COR-L47 (cell line): ENCODE data around the gene CABP2.
A peak's percentile ranks its signal among the peaks of the same experiment; 100 is the strongest.
"Not testable (repeated sequence)": the region's sequence is repeated elsewhere in the genome, so short reads cannot be mapped to it uniquely, and the experiment has no call there.

Source experiments
- DNase-seq: peaks from one replicate; lab custom pipeline; 2025; lab: John Stamatoyannopoulos, UW

Gene CABP2

DNA sequence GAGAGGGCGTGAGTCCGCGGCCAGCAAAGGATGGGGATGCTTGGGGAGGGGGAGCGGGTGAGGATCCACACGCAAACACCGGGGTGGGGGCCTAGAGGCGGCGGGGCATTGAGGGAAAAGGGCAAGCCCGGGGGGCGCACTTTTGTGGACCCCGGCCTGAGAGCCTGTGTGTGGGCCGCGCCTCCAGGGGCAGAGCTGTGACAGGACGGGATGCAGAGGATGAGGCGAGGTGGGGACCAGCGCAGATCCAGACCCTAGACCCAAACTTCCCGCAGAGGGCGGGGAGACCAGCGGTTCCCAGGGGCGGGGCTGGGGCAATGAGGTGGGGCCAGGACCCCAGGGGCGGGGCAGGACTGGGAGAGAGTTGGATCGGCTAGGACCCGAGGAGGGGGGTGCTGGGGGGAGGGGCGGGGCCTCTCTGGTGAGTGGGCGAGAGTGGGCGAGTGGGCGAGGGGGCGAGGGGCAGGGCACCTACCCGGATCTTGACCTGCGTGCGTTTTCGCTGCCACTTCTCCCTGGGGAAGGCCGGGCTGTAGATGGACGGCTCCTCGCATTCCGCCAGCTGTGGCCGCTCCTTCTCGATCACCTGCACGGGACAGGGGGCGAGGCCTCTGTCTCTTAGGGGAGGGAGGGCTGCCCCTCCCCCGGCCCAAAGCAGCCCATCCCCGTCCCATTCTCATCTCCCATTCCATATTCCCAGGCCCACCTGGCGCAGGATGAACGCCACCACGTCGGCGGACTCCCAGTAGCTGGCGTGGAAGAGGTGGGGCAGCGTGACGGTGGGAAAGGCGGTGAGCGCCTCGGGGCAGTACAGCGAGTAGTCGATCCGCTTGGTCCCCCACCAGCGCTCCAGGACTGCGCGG, 28.6 kb downstream of the CABP2 start:
- DNase-seq: no peak

DNA sequence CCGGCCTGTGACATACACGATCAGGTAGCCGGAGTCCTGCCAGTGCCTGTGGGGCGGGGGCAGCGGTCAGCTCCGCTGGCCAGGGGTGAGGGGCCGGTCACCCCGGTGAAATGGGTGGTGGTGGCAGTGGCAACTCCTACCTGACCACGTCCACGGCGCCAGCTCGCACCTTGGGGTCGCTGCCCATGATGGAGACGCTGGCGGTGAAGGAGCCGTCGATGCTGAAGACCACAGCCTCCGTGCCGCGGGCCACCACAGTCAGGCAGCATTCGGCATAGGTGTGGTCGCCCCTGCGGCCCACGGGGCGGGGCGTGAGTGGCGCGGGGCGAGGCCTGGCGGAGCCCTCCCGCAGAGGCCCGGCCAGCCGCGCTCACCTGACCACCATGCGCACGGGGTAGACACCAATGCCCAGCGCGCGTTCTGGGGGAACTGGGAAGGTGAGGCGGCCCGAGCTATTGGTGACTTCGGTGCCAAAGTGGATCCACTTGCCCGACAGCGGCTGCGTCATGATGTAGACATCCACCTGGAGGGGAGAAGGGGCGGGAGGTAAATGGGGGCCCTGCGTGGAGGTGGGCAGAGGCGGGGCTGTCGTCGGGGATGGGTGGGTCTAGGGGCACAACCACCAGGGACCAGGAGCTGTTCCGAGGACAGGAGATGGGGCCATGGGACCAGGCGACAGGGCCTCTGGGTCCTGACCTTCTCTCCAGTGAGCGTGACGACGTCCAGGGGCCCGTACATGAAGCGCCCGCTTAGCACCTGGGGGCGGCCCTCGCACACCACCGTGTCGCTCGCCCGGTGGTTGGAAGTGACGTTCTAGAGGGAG, 29.5 kb downstream of the CABP2 start:
- no peak for DNase-seq

DNA sequence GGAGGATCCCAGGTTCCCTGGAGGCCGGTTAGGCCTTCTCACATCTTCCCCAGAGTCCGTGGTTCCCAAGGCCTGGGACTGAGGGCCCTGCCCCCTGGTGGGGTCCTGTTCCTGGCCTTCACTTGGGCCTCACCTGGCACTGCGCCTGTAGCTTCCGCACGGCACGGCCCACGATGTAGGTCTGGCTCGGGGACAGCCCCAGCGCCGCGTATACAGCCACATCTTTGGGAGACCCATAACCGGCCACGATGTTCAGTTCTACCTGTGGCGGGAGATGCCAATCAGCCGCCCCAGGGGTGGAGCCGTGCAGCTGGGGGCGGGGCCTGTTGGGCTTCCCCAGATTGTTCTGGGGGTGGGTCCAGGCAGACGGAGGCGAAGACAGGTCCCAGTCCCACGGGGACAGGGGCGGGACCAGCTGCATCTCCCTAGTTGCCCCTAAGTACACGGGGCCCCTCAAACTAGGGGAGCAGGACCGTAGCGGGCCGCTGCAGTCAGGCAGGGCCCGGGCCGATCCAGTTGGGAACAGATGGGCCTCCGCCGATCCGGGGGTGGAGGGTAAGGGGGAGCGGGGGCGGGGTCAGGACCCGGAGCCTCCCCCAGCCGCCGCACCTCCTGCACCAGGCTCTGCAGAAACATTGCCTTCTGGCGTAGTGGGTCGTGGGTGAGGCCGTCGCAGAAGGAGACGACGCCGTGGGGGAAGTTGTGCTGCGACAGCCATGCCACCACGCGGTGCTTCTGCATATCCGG, 30.3 kb downstream of the CABP2 start:
- no peak for DNase-seq

GRCh38 chr11:67492069-67492727, 31.0 kb downstream of the CABP2 start:
- no peak for DNase-seq

- DNase-seq: no peak
These were observed 31.8 kb downstream of the CABP2 start for GRCh38 chr11:67491276-67492068.

DNA sequence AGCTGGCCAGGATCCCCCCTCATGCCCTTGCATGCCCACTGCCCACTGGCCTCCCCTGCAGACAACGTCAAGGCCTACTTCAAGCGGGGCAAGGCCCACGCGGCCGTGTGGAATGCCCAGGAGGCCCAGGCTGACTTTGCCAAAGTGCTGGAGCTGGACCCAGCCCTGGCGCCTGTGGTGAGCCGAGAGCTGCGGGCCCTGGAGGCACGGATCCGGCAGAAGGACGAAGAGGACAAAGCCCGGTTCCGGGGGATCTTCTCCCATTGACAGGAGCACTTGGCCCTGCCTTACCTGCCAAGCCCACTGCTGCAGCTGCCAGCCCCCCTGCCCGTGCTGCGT, 32.5 kb downstream of the CABP2 start:
- no peak for DNase-seq

DNA sequence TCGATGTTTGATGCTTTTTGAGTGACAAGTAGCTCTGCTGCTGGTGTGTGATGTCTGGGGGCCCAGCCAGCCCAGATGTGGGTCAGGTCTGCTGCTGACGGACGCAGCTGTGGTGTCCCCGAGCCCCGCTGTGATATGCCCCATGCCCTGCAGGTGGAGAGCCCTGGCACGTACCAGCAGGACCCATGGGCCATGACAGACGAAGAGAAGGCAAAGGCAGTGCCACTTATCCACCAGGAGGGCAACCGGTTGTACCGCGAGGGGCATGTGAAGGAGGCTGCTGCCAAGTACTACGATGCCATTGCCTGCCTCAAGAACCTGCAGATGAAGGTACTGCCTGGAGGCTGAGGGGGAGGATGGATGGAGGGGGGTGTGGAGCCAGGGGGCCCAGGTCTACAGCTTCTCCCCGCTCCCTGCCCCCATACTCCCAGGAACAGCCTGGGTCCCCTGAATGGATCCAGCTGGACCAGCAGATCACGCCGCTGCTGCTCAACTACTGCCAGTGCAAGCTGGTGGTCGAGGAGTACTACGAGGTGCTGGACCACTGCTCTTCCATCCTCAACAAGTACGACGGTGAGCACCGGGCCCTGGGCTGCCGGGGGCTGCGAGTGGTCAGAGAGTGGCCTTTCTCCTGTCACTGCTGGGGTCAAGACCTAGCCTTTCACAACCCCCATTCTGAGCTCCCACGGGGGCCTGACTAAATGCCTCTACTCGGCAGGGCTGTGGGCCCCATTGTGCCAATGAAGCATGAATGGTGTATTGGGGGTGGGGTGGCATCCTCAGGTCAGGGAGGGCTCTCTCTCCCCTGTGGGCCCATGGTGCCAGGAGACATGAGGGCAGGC, 33.1 kb downstream of the CABP2 start:
- DNase-seq: no peak

DNA sequence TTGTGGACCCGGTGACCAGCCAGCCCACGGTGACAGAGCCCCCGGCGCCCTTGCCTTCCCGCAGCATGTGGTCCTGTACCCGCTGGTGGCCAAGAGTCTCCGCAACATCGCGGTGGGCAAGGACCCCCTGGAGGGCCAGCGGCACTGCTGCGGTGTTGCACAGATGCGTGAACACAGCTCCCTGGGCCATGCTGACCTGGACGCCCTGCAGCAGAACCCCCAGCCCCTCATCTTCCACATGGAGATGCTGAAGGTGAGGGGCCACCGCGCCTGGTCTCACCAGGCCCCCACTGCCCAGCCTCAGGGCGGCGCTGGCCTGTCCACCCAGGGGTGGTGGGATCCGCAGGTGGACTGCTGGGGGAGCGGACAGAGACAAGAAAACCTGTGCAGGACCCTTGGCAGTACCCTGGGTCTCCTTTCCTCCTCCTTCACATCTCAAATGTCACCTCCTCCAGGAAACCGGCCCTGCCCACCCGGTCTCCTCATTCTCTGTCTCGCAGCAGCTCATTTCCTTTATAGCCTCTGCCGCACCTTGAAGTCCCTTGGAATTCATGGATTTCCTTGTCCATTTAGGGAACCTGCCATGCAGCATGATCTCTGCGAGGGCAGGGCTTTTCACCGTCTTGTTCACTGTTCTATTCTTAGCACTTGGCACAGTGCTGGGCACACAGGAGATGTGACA, 33.9 kb downstream of the CABP2 start:
- no peak for DNase-seq

DNA sequence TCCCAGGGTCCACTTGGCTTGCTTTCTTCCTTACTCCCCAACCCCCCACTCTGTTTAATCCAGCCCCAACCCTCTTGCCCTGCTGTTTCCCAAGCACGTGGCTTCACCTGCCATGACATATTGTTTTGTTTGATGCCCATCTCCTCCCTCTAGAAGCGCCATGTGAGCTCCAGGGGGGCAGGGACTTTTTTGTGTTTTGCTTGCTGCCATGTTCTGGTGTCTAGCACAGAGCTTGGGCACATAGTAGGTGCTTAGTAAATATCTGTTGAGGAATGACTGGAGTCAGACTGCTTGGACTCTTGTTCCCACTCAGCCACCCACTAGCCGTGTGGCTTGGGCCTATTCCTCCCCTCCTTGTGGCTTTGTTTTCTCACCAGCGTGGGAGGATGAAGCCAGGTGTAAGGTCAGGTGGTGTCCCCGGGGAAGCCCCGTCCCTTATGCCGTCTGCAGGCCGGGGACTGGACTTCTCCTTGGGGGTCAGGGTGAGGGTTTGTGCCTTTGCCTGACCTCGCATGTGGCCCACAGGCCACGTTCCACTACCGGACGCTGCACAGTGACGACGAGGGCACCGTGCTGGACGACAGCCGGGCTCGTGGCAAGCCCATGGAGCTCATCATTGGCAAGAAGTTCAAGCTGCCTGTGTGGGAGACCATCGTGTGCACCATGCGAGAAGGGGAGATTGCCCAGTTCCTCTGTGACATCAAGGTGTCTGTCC, 36.6 kb downstream of the CABP2 start:
- DNase-seq: no peak

DNA sequence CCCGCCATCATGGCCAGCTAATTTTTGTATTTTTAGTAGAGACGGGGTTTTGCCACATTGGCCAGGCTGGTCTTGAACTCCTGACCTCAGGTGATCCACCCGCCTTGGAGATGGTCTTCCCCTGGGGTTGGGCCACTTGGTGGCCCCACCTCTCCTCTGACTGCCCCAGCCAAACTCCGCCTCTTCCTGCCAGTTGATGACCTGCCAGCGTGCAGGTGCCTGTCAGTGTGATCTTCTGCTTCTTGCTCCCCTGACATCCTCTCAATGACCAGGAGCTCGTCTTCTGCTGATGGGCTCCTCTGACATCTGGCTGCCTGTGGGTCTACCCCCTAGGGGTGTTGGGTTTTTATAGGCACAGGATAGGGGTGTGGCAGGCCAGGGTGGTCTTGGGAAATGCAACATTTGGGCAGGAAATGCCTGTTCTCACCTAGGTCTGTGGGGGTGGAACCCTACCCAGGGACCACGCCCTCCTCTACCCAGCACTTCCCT, 37.3 kb downstream of the CABP2 start:
- DNase-seq: not testable (repeated sequence)

GRCh38 chr11:67484847-67485311, 38.4 kb downstream of the CABP2 start:
- DNase-seq: no peak

DNA sequence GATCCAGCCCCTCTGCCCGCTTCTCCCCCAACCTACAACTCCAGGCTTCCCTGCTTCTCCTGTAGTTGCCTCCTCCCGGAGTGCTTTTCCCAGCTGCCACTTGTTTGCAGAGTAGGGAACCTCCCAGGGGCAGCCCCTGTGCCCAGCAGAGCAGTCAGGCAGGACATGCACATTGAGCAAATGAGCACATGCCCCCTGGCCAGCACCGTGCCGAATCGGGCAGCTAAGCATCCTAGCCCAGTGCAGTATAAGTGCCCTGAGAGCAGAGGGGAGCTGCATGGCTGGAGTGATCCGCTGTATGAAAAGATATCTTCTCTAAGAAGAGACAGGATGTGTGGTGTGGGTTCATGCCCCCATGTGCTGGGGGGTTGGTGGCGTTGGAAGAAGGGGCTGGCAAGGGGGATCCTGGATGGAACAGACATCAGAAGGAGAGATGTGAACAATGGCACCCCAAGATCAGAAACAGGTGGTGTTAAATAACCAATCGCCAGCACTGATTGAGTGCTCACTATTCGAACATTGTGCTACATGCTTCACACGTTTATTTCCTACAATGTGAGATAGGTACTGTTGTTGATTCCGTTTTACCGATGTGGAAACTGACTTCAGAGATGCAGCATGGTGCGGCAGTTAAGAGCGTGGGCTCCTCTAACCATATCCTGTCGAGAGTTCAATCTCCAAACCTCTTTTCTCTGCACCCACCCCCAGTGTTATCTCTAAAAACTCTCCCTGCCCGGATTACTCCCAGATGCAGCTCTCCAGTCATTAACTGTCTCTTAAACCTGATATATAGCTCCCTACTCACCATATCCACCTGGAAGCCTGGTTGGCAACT, 39.2 kb downstream of the CABP2 start:
- DNase-seq: no peak

DNA sequence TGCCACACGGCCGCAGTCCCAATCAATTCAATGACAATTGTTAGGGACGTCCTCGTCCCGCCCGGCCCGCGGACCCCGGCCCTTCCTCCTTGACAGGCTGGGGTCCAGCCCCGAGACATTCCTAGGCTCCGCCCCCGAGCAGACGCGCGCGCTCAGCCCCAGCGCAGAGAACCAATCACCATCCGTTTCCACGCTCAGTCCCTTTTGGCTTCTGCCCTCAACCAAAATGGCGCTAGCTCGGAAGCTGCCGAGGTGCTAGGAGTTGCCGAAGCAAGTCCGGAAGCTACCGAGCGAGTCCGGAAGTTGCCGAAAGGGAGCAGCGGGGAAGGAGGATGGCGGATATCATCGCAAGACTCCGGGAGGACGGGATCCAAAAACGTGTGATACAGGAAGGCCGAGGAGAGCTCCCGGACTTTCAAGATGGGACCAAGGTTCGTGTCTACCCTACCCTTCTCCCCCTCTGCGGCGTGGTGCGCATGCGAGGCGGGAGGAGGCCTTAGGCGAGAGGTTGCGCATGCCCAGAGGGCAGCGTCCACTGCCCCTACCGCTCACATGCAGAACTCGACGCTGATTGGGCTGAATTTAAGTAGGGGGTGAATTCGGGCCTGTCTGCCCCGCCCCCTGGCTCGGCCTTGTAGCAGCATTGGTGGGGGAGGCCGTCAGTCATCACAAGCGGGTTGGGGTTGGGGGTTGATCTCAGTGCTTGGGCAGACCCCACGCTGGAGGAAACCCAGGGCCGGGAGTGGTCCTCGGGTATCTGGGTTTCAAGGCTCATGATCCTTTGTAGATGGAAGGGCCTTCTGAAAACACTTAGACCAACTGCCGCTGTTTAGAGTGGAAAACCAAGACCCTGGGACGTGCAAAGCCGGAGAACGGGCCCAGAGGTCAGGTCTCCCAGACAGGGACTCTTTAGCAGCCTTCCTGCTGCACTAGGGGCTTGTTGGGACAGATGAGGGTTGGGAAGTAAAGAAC, 40.1 kb downstream of the CABP2 start, which contains the start of gene AIP:
Gene AIP, plus strand, starts transcription at position 200 of the 972 bp plus-strand sequence. Its CDS starts 133 bp downstream, at position 333.
- peak; percentile 97 for DNase-seq

GRCh38 chr11:67482275-67482826, 40.9 kb downstream of the CABP2 start:
- no peak for DNase-seq

DNA sequence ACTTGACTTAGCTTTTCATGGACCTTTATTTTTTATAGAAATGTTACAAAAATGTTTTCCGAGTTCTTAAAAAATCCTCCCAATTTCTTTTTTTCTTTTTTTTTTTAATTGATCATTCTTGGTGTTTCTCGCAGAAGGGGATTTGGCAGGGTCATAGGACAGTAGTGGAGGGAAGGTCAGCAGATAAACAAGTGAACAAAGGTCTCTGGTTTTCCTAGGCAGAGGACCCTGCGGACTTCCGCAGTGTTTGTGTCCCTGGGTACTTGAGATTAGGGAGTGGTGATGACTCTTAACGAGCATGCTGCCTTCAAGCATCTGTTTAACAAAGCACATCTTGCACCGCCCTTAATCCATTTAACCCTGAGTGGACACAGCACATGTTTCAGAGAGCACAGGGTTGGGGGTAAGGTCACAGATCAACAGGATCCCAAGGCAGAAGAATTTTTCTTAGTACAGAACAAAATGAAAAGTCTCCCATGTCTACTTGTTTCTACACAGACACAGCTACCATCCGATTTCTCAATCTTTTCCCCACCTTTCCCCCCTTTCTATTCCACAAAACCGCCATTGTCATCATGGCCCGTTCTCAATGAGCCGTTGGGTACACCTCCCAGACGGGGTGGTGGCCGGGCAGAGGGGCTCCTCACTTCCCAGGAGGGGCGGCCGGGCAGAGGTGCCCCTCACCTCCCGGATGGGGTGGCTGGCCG, 45.7 kb downstream of the CABP2 start:
- not testable (repeated sequence) for DNase-seq
